HL-60 (cell line): Measurements from ENCODE around the gene AFF3.

Source experiments
- DNase-seq, 2 experiments: peaks; one replicate each; pipeline ENCODE4 v3.0.0-alpha.2; 2010 to 2020; ENCODE audit warnings: low read depth in 1 of 2, low spot score in 1 of 2
- H3K27ac ChIP-seq: fragments of 250-450 bp; sonication (Bioruptor Pico); replicated peaks from 2 replicates; pipeline ENCODE4 v1.5.1; 2020; ENCODE audit warnings: mild to moderate bottlenecking, moderate library complexity
- H3K27me3 ChIP-seq: fragments of 250-450 bp; sonication (Bioruptor Pico); 2 replicates; pipeline ENCODE4 v1.5.1; 2021; ENCODE audit warnings: mild to moderate bottlenecking, moderate library complexity; ENCODE audit not compliant: insufficient read depth, poor library complexity, severe bottlenecking
- H3K4me3 ChIP-seq: replicated peaks from 2 replicates; pipeline ENCODE4 v1.5.1; 2011; ENCODE audit warnings: mild to moderate bottlenecking, control low read depth, low read length; ENCODE audit not compliant: insufficient read depth
- GABPA ChIP-seq: IDR thresholded peaks from 2 replicates; pipeline ENCODE4 v1.6.1; 2012; ENCODE audit warnings: low read depth
- POLR2AphosphoS5 ChIP-seq: IDR thresholded peaks from 2 replicates; pipeline ENCODE4 v1.6.1; 2012; ENCODE audit warnings: low read depth
- SPI1 ChIP-seq: IDR thresholded peaks from 2 replicates; pipeline ENCODE4 v1.6.1; 2012; ENCODE audit warnings: low read depth, mild to moderate bottlenecking, borderline replicate concordance
- TF ChIP-seq, protein P1 (sequence below): IDR thresholded peaks from 2 replicates; pipeline ENCODE4 v1.6.1; 2012; ENCODE audit warnings: low read depth; ENCODE audit not compliant: insufficient replicate concordance
- TF ChIP-seq, protein P2 (sequence below): IDR thresholded peaks from one replicate; pipeline ENCODE4 v1.5.1; 2011; ENCODE audit warnings: low read length, control low read depth, inconsistent platforms; ENCODE audit not compliant: insufficient read depth

The AFF3 gene

GRCh38 chr2:99636144-99637034 lies 506.0 kb downstream of the AFF3 start:
- no peak overlapping the region for H3K27ac ChIP-seq
- DNase-seq: no peak
- TF ChIP-seq POLR2AphosphoS5 (no peak), GABPA (no peak), SPI1 (no peak)
- TF ChIP-seq, protein P1, sequence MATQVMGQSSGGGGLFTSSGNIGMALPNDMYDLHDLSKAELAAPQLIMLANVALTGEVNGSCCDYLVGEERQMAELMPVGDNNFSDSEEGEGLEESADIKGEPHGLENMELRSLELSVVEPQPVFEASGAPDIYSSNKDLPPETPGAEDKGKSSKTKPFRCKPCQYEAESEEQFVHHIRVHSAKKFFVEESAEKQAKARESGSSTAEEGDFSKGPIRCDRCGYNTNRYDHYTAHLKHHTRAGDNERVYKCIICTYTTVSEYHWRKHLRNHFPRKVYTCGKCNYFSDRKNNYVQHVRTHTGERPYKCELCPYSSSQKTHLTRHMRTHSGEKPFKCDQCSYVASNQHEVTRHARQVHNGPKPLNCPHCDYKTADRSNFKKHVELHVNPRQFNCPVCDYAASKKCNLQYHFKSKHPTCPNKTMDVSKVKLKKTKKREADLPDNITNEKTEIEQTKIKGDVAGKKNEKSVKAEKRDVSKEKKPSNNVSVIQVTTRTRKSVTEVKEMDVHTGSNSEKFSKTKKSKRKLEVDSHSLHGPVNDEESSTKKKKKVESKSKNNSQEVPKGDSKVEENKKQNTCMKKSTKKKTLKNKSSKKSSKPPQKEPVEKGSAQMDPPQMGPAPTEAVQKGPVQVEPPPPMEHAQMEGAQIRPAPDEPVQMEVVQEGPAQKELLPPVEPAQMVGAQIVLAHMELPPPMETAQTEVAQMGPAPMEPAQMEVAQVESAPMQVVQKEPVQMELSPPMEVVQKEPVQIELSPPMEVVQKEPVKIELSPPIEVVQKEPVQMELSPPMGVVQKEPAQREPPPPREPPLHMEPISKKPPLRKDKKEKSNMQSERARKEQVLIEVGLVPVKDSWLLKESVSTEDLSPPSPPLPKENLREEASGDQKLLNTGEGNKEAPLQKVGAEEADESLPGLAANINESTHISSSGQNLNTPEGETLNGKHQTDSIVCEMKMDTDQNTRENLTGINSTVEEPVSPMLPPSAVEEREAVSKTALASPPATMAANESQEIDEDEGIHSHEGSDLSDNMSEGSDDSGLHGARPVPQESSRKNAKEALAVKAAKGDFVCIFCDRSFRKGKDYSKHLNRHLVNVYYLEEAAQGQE: no peak
- TF ChIP-seq, protein P2, sequence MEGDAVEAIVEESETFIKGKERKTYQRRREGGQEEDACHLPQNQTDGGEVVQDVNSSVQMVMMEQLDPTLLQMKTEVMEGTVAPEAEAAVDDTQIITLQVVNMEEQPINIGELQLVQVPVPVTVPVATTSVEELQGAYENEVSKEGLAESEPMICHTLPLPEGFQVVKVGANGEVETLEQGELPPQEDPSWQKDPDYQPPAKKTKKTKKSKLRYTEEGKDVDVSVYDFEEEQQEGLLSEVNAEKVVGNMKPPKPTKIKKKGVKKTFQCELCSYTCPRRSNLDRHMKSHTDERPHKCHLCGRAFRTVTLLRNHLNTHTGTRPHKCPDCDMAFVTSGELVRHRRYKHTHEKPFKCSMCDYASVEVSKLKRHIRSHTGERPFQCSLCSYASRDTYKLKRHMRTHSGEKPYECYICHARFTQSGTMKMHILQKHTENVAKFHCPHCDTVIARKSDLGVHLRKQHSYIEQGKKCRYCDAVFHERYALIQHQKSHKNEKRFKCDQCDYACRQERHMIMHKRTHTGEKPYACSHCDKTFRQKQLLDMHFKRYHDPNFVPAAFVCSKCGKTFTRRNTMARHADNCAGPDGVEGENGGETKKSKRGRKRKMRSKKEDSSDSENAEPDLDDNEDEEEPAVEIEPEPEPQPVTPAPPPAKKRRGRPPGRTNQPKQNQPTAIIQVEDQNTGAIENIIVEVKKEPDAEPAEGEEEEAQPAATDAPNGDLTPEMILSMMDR: no peak
- H3K27me3 ChIP-seq: no peaks in the 10 kb centered on the region
- no peak overlapping the region for H3K4me3 ChIP-seq

DNA sequence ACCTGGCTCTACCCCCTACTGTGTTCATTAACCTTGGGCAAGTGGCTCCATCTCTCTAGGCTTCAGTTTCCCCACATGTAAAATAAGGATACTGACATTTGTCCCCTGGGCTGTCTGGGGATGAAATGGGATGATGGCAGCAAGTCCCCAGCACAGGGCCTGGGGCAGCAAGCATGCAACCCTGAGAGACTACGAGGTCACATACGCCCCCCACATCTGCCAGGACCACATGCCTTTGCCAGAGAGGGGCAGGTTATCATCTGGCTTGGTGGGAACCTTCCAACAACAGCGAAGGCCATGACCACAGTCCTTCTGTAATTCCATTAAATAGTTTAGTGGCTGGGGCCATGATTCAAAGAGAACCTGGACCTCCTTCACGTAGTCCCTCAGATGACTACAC lies 506.7 kb downstream of the AFF3 start:
- no peak for TF ChIP-seq SPI1
- no peak for TF ChIP-seq POLR2AphosphoS5
- TF ChIP-seq, protein P1: no peak
- TF ChIP-seq, protein P2: no peak
- no peak for TF ChIP-seq GABPA
- no peaks in the 10 kb centered on the region for H3K27me3 ChIP-seq
- H3K4me3 ChIP-seq: no peak overlapping the region
- H3K27ac ChIP-seq: no peak overlapping the region
- DNase-seq: no peak

GRCh38 chr2:99634234-99634633 lies 508.2 kb downstream of the AFF3 start:
- DNase-seq: peak in 1 of 2 experiments; percentile 28
- TF ChIP-seq GABPA: no peak
- TF ChIP-seq, protein P1: no peak
- TF ChIP-seq, protein P2: no peak
- TF ChIP-seq SPI1: no peak
- TF ChIP-seq POLR2AphosphoS5: no peak
- no peaks in the 10 kb centered on the region for H3K27me3 ChIP-seq
- H3K27ac ChIP-seq: no peak overlapping the region
- H3K4me3 ChIP-seq: no peak overlapping the region
